Amygdala (tissue), 56 donors: ENCODE measurements around the gene C12orf54.
"Not testable (repeated sequence)": the region's sequence is repeated elsewhere in the genome, so short reads cannot be mapped to it uniquely, and the experiment has no call there.

Experiments used
- DNase-seq, 56 donors: peaks; one replicate each; lab custom pipeline; 2025; lab: John Stamatoyannopoulos, UW

Gene C12orf54

DNA sequence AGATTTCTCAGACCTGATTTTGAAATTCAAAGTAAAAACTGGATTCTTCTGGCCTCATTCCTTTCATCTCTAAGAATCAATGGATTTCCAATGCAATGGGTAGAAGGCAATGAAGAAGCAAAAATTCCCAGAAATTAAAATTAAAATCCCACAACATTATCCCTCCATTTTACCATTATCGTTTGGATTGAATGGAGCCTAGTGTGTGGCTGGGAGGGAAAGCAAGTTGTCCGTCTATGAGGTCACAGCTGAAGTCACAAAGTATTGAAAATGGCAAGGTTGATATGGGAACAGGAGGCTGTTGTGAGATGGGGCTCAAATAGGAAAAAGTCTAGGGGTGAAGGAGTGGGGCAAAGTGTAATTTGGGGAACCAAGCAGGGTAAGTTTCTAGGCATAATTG lies at the start of gene C12orf54:
C12orf54 (plus strand) TSS at position 301 of the 400 bp plus-strand sequence. CDS start 799 bp downstream, outside the sequence.
- DNase-seq = no peak

DNA sequence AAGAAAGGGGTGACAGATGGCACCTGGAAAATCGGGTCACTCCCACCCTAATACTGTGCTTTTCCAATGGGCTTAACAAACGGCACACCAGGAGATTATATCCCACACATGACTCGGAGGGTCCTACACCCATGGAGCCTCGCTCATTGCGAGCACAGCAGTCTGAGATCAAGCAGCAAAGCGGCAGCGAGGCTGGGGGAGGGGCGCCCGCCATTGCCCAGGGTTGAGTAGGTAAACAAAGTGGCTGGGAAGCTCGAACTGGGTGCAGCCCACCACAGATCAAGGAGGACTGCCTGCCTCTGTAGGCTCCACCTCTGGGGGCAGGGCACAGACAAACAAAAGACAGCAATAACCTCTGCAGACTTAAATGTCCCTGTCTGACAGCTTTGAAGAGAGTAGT lies 48.3 kb upstream of the C12orf54 start:
- not testable (repeated sequence) for DNase-seq

DNA sequence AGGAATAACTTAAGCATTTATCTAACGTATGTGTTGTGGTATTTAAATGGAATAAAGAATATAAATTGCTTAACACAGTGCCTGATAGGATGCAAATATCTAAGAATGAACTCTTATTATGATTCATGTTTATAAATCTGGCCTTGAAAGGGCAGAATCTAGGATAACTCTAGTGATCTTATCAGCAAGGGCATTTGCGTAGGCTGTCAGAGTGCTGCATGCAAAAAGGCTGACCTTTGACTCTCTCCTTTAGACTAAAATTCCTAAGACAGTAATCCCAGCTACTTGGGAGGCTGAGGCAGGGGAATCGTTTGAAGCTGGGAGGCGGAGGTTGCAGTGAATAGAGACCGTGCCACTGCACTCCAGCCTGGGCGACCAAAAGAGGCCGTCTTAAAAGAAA lies 41.2 kb upstream of the C12orf54 start:
- DNase-seq = no peak

DNA sequence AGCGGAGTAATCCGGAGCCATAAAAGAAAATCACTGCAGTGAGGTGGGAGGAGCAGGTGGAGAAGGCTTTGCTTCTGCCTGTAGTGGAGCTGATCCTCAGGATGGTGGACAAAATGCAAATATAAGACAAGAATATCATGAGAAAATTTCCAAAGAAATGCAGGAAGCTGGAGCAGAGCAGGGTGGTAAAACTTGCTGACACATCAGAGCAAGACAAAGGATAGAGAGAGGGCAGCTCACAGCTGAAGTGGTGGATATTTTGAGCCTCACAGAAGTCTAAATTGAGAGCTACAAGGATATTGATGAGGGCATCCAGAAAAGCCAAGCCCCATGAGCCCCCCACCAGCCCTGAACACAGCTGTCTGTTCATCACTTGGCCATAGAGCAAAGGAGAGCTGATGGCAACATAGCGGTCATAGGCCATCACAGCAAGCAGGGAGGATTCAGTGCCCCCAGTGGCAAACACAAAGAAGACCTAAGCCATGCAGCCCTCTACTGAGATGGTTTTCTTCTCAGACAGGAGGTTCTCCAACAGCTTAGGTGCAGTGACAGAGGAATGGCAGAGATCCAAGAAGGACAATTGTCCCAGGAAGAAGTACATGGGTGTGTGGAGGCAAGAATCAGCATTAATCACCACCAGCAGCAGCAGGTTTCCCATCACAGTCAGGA lies 40.0 kb upstream of the C12orf54 start:
- DNase-seq = no peak

DNA sequence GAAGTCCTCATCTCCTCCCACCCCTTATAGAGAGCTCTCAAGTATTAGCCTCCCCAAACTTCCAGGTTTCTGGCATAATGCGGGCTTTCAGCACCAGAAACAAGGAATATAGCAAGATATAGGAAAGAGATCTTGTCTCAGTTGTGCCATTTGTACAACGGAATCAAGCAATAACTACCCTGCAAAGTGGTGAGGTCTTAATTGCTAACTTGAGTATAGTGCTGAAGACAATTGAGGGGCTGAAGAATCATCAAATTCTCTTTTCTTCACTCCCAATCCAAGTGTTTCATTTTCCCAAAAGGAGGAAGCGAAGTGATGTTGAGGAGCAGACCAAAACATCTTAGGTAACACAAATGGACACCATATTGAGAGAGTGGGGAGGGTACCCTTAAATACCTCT lies 36.8 kb upstream of the C12orf54 start:
- DNase-seq = no peak

DNA sequence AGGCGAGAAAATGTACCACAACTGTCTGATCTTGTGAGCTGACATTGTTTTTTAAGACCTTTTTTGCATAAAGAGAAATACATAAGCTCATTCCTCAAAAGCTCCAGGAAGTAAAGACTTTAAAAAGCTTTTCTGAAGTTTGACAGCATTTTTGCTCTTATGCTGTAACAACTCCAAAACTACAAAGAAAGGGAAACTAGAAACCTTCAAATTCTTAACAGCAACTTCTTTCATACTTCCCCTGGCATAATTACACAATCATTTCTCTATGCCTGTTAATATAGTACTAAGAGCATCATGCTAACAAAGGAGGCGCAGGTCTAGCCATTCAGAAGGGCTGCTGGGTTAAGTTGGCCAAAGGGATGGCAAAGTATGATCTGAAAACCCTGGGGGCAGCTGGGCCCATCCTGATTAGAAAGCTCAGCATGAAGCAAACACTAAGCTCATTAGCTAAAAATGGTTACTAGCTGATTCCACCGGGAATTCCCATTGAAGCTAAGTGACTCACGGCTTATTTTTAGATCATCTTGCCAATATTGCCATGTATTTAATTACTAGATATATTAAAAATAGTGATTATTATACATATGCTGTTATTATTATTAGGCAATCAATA lies 36.0 kb upstream of the C12orf54 start:
- no peak for DNase-seq

DNA sequence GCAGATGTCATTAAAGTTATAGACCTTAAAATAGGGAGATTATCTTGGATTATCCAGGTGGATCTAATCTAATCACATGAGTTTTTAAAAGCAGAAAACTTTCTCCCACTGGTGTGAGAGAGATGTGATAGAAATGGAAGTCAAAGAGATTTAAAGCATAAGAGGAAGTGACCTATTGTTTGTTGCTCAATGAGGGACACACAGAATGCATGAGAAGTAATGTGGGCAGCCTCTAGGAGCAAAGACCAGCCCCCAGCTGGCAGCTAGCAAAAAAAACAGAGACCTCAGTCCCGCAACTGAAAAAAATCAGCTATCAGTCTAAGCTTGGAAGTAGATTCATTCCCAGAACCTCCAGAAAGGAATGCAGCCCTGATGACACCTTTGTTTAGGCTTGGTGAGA lies 34.5 kb upstream of the C12orf54 start:
- no peak for DNase-seq

DNA sequence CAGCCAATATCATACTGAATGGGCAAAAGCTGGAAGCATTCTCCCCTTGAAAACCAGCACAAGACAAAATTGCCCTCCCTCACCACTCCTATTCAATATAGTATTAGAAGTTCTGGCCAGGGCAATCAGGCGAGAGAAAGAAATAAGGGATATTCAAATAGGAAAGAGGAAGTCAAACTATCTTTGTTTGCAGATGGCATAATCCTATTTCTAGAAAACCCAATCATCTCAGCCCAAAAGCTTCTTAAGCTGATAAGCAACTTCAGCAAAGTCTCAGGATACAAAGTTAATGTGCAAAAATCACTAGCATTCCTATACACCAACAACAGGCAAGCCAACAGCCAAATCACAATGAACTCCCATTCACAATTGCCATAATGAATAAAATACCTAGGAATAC lies 30.9 kb upstream of the C12orf54 start:
- no peak for DNase-seq

DNA sequence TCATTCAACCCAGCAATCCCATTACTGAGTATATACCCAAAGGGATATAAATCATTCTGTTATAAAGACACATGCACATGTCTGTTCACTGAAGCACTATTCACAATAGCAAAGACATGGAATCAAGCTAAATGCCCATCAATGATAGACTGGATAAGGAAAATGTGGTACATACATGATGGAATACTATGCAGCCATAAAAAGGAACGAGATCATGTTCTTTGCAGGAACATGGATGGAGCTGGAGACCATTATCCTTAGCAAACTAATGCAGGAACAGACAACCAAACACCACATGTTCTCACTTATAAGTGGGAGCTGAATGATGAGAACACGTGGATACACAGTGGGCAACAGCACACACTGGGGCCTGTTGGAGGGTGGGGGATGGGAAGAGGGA lies 29.3 kb upstream of the C12orf54 start:
- not testable (repeated sequence) for DNase-seq

DNA sequence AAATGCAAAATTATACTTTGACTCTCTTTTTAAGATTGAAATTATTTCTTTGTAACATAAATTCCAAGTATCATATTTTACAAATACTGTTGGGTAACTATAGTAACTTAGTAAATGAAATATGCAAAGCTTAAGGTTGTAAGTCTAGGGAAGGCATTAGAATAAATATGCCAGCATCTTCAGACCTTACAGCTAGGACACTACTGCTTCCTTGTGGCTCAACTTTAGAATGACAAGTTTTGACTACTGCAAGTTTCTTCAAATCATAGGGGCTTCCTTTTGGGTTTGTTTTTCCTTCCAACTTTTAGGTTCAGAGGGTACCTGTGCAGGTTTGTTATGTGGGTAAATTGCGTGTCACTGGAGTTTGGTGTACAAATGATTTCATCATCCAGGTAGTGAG lies 27.6 kb upstream of the C12orf54 start:
- DNase-seq = no peak

DNA sequence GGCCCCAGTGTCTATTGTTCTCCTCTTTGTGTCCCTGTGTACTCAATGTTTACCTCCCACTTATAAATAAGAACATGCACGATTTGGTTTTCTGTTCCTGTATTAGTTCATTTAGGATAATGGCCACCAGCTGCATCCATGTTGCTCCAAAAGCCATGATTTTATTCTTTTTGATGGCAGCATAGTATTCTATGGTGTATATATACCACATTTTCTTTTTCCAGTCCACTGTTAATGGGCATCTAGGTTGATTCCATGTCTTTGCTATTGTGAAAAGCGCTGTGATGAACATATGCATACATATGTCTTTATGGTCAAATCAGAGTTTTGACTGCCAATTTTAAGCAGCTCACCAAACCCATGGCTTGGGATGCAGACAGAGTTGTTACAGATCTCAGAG lies 27.2 kb upstream of the C12orf54 start:
- DNase-seq = no peak

DNA sequence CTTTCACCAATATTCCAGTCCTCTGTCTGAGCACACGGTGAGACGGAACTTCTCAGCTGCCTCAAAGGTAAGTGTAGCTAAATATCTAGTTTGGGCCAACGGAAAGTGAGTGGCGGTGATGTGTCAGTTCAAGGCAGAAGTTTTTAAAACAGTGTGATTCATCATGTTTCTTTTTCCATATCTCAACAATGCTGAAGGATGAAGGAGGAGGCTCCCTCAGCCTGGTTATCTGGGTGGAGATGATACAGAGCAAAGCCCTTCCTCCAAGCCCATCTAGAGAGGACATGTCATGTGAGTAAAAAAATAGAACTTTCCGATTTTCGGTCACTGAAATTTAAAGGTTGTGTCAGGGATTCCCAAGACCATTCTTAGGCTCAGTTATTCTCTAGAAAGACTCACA lies 23.0 kb upstream of the C12orf54 start:
- no peak for DNase-seq

DNA sequence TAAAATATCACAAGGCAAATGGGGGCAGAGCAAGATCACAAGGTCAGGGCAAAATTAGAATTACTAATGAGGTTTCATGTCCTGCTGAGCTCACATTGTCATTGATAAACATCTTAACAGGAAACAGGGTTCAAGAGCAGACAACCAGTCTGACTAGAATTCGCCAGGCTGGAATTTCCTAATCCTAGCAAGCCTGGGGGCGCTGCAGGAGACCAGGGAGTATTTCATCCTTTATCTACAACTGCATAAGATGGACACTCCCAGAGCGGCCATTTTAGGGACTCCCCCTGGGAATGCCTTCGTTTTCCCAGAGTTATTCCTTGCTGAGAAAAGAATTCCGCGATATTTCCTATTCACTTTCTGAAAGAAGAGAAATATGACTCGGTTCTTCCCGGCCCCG lies 13.3 kb upstream of the C12orf54 start:
- not testable (repeated sequence) for DNase-seq

DNA sequence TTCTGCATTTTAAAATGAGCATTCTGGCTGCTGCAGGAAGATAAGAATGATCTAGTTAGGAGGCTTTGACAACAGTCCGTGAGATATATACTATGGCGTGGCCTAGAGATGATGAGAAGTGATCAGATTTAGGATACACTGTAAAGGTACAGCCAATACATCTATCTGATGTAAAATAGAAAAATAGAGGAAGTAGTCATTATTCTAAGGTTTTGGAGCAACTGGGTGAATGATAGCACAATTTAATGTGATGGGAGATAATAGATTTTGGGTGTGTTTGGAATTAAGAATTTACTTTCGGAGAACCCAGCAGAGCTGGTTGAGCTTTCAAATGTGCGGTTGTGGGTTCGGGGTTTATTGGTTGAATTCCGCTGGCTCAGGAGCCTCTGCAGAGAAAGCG lies 10.0 kb upstream of the C12orf54 start, which contains the start of gene ANP32D:
ANP32D (plus strand) TSS at position 301 of the 400 bp plus-strand sequence. CDS start 106 bp downstream, outside the sequence.
- DNase-seq = no peak

DNA sequence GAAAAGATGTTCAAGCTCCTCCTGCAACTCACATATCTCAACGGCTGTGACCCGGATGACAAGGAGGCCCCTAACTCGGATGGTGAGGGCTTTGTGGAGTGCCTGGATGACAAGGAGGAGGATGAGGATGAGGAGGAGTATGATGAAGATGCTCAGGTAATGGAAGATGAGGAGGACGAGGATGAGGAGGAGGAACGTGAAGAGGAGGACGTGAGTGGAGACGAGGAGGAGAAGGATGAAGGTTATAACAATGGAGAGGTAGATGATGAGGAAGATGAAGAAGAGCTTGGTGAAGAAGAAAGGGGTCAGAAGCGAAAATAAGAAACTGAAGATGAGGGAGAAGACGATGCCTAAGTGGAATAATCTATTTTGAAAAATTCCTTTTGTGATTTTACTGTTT lies 9.2 kb upstream of the C12orf54 start:
- DNase-seq = no peak

DNA sequence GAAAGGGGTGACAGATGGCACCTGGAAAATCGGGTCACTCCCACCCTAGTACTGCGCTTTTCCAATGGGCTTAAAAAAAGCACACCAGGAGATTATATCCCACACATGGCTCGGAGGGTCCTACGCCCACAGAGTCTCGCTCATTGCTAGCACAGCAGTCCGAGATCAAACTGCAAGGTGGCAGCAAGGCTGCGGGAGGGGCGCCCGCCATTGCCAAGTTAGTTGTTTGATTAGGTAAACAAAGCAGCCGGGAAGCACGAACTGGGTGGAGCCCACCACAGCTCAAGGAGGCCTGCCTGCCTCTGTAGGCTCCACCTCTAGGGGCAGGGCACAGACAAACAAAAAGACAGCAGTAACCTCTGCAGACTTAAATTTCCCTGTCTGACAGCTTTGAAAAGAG lies 7.8 kb upstream of the C12orf54 start:
- DNase-seq = not testable (repeated sequence)

DNA sequence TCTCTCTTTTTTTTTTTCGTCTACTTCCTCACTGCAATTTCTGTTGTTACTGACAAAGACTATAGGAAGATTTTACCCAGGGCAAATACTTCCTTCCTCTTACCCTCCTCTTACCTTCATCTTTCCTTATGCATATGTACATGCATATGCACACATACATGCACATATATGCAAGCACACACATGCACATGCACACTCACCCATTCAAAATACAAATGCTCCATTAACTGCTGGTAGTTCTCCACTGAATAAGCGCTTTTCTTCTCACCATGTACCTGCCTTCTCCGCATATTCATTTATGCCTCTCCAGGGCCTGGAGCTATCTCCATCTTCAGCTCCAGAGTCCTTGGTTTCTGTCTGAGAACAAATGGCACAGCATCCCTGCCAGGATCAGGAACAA lies 632 bp downstream of the C12orf54 start:
- DNase-seq = no peak

DNA sequence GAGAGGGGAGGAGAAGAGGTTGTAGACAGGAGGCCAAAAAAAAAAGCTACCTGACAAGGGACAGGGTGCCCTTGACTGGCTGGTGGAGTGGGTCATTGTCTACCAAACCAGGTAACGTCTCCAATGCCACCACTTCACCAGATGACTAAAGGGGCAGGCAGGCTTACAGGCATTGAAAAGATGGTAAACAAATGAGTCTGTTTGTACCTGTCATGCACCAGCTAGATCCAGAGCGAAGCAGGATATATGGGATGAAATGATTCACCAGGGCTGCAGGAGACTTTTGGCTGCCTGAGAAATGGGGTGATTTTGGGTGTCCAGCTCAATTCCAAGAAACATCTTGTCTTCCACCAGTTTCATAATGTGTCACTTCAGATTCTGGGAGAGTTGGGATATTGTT lies 4.0 kb downstream of the C12orf54 start:
- no peak for DNase-seq

DNA sequence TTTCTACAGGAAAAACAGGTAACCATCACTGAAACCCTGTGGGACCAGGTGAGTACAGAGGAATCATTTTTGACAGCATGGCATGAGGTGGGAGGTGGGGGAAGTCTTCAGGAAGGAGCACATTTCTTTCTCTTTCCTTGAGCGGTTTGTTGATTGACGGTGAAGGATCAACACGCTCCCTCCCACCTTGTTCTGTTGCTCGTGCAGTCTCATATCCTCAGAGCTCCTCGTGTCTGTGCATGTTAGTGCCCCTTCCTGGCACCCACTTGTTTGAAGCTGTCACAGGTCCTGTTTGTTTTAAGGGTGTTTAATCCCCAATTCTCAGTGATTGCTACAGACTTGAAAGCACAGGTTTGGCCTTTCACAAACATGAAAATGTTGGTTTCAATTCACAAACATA lies 4.4 kb downstream of the C12orf54 start:
- no peak for DNase-seq

DNA sequence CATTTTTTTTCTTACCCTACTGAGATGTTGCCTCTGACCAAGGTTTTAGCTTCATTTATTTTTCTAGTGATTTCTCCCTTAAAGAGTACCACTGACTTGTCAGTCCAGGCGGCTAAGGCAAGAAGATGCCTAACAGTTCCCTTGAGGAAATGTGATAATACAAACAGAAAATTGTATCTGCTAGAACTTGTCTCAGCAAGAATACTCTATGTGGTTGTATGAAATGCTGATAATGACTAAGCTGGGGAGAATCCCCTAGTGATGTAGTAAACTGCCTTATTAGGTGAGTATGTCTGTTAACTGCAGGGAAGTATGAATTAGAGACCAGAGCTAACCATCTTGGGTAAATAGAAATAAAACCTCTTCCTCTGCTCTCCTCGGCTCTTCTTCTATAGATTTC lies 6.7 kb downstream of the C12orf54 start:
- DNase-seq = no peak

DNA sequence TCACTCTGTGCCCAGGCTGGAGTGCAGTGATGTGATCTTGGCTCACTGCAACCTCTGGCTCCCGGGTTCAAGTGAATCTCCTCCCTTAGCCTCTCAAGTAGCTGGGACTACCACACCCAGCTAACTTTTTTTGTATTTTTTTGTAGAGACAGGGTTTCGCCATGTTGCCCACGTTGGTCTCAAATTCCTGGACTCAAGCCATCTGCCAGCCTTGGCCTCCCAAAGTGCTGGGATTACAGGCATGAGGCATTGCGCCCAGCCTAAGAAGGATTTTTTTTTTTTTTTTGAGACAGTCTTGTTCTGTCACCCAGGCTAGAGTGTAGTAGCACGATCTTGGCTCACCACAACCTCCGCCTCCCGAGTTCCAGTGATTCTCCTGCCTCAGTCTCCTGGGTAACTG lies 7.2 kb downstream of the C12orf54 start:
- DNase-seq = not testable (repeated sequence)

DNA sequence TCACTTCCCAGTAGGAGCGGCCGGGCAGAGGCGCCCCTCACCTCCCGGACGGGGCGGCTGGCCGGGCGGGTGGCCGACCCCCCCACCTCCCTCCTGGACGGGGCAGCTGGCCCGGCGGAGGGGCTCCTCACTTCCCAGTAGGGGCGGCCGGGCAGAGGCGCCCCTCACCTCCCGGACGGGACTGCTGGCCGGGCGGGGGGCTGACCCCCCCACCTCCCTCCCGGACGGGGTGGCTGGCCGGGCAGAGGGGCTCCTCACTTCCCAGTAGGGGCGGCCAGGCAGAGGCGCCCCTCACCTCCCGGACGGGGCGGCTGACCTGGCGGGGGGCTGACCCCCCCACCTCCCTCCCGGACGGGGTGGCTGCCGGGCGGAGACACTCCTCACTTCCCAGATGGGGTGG lies 18.0 kb downstream of the C12orf54 start:
- not testable (repeated sequence) for DNase-seq
